HG02623 (cell line): ENCODE data around the gene MT1E.
A peak's percentile ranks its signal among the peaks of the same experiment; 100 is the strongest.
"Not testable (repeated sequence)": the region's sequence is repeated elsewhere in the genome, so short reads cannot be mapped to it uniquely, and the experiment has no call there.

Experiments used
- ATAC-seq: cut with Tn5 transposase; IDR thresholded peaks from one replicate; pipeline ENCODE4 v1.9.1; 2021; ENCODE audit warnings: moderate library complexity; ENCODE audit not compliant: unreplicated experiment

The MT1E gene

DNA sequence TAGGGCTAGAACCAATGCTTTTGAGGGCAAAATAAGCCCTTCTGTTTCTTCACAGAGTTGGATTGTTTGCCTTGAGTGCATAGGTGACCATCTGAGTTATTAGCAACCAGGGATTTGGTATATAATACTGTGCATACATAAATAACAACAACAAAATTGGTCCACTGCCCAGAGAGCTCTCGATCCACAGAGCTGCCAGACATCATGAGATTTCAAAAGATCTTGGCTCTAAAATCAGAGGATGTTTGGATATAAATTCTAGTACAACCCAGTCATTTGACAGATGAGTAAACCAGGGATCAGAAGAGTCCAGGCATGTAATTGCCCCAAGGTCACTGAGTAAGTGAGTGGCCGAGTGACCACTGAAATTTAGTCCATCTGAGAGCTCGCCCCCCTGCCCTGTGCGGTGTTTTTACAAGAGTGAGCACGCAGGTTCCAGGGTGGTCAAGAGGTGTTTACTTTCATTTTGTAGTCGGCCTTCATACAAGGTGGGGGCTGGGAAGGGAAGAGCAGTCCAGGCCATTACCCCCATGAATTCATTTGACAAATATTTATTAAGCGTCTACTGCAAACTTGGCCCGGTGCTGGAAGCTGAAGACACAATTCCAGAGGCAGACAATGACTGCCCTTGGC lies 19.0 kb upstream of the MT1E start:
- ATAC-seq, result no peak

DNA sequence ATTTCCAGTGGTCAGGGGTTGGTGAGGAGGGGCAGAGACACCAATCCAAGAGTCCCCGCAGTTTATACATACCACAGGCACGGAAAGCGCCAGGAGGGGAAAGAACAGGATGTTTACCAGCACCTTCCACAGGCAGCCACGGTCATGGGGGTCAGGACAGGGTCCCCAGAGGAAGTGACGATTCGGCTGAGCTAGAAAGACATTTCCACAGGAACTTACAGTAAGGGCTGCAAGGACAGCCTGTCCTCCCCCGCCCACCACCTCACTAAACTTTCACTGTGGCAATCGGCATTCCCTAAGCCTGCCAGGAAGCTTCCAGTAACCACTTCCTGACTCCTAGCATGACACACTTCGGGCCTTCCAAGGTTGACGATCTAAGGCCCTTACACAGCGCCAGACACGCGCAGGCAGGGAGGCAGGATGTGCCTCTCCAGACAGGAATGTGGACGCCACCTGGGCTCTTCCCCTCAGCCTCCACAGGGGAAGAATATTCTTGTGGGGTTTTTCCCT lies 18.4 kb upstream of the MT1E start:
- no peak for ATAC-seq

DNA sequence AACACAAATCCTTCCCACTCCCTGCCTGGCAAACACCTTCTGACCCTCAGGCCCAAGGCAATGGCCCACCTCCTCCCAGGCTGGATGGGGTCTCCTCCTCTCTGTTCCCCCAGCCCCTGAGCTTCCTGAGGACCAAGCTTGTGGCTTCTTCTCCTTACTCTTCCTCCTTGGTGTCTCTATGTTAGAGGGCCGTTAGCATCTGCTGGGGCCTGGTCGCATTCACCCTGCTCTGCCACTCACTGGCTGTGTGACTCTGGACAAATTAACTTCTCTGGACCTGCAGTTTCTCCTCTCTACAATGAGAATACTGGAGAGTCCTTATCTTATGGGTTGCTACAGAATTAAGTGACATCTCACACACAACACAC lies 17.9 kb upstream of the MT1E start:
- no peak for ATAC-seq

DNA sequence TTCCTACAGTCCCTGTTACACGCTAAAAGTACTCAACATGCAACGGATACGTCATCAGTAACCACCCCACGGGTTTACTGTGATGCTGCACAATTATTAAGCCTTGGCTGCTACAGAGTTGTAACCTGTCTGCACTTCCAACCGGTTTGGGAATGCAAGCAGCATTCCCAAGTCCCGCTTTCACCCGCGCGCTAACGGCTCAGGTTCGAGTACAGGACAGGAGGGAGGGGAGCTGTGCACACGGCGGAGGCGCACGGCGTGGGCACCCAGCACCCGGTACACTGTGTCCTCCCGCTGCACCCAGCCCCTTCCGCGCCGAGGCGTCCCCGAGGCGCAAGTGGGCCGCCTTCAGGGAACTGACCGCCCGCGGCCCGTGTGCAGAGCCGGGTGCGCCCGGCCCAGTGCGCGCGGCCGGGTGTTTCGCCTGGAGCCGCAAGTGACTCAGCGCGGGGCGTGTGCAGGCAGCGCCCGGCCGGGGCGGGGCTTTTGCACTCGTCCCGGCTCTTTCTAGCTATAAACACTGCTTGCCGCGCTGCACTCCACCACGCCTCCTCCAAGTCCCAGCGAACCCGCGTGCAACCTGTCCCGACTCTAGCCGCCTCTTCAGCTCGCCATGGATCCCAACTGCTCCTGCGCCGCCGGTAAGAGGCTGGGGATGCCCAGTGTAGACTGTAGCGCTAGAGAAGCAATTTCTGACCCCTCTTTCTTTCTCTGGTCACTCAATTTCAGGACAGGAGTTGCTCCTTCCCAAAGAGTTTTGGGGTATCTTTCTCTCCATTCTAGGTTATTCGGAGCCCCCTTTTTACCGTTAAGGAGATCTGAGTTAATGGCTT lies 17.3 kb upstream of the MT1E start, which contains the start of gene MT2A:
Gene MT2A (plus strand): TSS at position 542 of the 833 bp plus-strand sequence. CDS start 72 bp downstream, at position 614.
- ATAC-seq, result peak; percentile 83

DNA sequence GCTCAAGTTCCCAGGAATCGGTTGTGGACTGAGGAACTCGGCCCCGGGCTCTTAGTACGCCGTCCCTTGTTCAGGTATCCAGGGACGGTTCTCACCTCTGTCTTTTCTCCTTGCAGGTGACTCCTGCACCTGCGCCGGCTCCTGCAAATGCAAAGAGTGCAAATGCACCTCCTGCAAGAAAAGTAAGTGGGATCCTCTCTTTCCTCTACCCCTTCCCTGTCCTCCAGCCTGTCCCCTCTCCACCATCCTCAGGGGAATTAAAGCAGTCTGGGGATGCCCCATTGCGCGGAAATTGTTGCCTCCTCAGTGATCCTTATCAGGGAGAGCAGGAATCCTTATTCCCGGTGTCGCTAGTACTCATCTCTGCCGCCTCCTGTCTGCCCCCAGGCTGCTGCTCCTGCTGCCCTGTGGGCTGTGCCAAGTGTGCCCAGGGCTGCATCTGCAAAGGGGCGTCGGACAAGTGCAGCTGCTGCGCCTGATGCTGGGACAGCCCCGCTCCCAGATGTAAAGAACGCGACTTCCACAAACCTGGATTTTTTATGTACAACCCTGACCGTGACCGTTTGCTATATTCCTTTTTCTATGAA lies 16.6 kb upstream of the MT1E start:
- ATAC-seq, result no peak

DNA sequence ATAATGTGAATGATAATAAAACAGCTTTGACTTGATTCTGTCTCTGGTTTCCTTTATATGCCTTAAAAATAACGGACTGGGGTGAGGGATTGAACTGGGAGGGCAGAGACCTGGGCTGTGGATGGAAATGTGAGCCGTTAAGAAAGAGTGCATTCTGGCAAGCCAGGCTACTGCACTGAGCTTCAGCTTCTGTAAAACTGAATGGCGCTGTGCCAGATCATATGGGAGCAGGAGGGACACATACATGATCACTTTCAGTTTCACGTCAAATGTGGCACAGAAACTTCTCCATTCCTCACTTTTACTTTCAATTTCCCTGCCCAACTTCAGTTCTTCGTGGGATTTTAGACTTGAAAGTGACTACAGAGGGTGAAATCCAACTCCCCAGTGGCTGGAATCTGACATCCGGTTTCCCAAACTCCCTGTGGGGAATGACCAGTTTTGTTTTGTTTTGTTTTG lies 16.1 kb upstream of the MT1E start:
- peak; percentile 36 for ATAC-seq

DNA sequence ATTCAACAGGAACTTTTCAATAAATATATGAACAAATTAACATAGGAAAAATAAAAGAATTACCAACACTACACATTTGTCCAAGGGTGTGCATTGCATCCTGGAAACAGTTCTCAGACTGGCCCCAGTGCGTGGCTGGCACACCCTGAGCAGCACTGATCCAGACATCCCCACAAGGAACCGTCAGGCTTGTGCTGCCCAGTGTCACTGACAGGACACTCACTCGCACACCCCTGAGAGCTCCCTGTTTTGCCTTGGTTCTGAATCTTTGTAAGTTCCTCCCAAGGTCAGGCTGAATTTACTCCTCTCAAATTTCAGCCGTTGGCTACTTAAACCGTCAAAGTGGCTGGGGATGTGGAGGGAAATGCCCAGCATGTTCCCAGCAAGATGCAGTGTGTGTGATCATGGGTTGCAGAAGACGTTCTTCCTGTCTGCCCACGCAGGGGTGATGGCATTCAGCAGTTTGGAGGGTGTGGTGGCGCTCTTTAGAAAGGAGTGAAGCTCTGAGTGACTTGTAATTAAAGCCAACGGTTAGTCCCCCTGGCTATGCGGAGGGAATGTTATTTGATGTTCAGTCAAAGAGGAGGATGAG lies 15.5 kb upstream of the MT1E start:
- ATAC-seq, result no peak

DNA sequence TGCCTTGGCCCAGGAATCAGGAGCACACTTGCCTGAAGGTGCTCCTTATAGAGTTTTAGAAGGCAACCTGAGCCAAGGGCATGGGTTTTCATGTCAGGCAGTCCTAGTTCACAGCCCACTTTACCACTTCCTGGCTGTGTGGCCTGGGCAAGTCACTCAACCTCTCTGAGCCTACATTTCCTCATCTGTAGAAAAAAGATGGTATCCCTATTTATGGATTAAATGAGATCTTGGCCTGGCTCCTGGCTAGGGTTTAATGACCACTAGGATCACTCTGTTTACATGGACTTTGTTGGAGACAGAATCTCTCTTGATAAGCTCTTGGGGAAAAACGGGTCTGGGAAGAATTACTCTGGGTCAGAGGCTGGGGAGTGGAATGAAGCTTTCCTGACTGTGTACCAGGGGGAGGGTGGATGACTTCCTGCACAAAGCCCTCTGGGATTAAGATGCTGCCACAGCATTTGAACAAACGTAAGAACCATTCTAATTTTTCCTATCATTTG lies 14.9 kb upstream of the MT1E start:
- ATAC-seq, result no peak

DNA sequence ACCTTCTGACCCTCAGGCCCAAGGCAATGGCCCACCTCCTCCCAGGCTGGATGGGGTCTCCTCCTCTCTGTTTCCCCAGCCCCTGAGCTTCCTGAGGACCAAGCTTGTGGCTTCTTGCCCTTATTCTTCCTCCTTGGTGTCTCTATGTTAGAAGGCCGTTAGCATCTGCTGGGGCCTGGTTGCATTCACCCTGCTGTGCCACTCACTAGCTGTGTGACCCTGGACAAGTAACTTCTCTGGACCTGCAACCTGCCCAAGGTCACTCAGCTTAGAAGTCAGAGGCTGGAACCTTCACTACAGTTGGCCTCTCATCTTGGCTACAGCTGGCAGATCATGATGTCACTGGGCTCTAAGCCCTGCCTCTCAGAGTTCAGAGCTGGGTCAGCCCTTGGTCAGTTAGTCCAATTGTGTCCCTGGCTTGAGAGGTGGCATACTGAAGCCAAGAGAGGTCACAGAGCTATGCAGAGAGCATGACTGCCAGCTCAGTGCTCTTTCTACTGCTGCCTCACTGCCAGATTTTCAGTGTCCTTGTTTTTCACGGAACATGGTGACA lies 14.2 kb upstream of the MT1E start:
- no peak for ATAC-seq

DNA sequence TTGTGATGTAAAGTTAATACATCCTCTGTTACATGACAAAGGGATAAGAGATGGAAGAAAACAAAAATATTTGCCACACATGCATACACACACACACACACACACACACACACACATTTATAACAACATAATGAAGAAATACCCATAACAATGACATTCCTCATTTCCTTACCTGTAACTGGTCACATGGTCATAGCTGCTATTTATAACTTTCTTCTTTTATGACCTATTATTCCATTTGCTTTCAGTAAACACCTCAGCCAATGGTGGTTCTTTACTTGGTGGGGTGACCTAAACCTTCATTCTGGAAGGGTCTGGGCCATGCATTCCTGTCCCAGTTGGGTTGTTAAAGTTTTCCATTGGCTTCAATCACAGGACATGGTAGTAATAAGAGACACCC lies 11.9 kb upstream of the MT1E start:
- ATAC-seq, result no peak

DNA sequence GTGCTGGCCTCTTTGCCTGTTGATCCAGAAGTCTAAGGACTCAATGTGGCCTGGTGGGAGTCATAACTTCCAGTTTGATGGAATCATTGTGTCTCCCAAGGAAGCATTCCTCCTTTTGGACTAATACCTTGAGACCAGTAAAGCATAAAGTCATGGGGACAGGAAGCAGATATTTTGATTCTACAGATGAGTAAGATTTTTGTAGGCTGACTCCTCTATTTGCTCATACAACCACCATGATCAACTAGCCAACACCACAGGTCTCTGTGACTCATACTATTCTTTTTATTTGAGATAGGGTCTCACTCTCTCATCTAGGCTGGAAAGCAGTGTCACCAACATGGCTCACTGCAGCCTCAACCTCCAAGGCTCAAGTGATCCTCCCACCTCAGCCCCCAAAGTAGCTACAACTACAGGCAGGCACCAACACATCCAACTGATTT lies 11.0 kb upstream of the MT1E start:
- ATAC-seq, result no peak

DNA sequence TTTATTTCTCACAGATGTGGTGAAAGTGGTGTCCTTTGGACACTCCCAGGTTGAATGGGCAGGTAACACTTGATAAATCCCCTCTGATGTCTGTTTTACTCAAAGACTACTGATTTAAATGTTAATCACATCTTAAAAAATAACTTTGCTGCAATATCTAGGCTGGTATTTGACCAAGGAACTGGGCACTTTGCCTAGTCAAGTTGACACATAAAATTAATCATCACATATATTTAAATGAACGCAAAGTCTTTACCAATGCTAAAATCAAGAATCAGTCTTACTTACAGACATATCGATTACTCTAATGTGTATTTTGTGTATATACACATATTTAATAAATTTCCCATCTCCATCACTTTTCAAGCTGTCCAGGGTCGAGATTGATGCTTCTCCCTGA lies 10.2 kb upstream of the MT1E start:
- ATAC-seq, result no peak

DNA sequence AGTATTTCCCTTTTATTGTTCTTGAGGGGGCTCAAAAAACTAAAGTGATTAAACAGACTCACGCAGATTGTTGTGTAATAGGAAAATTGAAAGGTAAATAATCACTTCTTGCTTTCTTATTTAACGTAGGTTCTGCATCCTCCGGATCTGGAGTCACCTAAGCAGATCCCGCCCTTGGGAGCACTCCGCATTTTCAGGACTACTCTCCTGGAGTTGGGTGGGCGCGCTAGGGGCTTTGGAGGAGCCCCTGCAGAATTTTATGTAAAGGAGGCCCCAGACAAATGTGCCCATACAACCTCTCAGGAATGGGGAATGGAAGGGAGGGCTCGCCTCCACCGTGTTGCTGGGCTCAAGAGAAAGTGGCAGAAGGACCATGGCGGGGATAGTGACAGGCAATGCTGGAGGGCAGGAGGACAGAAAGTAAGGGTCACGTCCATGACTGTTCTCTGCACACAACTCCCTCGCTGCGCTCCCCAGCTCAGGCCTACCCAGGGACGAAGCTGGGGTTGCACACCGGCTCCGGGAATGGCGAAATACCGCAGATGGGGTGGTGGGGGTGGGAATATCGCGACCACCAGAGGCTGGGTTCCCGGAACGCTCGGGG lies 8.9 kb upstream of the MT1E start:
- ATAC-seq, result no peak

DNA sequence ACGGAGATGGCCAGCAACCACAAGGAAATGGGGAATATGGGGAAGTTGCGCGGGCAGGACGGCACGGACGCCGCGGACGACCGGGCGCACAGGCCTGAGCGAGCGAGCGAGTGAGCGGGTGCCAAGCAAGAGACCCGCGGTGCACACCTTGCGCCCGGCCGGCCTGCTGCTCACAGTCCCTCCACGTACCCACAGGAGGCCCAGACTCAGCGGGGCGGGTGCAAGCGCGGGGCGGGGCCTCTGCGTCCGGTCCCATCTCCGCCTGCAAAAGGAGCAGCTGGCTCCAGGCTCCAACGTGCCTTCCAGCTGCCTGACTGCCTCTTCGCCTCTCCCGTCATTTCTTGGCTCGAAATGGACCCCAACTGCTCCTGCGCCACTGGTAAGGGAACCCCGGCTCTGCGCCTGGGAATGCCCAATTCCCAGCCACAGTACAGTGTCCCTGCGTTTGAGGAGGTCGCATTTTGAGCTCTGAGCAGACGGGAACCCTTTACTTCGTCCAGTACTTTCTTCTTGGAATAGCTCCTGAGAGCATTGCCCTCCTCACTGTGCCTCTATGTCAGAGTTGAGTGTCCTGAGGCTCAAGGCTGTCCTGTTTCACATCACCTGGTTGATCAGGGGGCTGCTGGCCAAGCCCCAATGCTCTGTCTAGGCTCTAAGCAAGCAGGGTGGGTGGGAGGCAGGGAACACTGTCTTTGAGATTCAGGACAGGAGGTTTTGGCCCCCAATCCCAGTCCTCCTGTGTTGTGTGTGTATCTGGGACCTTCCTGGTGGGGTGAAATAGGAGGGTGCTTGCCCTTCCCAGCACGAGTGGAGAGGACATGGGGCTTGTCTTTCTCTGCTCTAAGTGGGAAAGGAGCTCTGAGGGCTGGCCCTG lies 8.1 kb upstream of the MT1E start:
- ATAC-seq, result no peak

DNA sequence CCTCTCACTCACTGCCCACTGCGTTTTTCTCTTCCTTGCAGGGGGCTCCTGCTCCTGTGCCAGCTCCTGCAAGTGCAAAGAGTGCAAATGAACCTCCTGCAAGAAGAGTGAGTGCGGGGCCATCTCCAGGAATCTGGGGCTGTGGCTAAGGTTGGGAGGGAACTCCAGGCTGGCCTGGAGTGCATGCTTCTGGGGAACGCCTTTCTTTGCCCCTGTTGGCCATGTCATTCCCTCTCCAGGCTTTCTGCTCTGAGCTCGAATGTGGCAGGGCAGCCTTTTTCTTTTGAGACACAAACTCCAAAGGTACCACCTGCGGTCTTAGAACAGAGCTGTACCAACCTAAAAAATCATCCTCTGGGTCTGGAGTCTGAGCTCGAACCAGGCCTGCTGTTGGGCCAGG lies 7.4 kb upstream of the MT1E start:
- ATAC-seq, result no peak

DNA sequence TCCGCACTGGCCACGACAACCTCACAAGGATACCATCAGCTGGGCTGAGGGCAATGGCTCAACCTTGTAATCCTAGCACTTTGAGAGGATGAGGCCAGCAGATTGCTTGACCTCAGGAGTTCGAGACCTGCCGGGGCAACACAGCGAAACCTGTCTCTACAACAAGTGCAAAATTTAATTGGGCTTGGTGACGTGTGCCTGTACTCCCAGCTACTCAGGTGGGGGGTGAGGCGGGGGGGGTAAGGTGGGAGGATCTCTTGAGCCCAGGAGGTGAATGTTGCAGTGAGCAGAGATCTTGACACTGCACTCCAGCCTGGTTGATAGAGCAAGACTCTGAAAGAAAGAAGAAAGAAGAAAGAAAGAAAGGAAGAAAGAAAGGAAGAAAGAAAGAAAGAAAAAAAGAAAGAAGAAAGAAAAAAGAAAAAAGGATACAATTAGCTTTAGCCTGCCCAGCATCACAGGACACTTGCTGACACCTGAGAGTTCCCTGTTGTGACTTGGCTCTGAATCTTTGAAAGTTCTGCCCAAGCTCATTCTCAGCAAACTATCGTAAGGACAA lies 5.2 kb upstream of the MT1E start:
- ATAC-seq, result no peak

DNA sequence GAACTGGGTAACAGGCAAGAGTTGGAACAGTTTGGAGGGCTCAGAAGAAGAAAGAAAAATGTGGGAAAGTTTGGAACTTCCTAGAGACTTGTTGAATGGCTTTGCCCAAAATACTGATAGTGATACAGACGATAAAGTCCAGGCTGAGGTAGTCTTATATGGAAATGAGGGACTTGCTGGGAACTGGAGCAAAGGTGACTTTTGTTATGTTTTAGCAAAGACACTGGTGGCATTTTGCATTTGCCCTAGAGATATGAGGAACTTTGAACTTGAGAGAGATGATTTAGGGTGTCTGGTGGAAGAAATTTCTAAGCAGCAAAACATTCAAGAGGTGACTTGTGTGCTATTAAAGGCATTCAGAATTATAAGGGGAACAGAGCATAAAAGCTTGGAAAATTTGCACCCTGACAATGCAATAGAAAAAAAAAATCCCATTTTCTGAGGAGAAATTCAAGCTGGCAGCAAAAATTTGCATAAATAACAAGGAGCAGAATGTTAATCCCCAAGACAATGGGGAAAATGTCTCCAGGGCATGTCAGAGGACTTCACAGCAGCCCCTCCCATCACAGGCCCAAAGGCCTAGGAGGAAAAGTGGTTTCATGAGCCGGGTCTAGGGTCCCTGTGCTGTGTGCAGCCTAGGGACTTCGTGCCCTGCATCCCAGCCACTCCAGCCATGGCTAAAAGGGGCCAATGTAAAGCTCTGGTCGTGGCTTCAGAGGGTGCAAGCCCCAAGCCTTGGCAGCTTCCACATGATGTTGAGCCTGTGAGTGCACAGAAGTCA lies 3.7 kb upstream of the MT1E start:
- ATAC-seq, result not testable (repeated sequence)

DNA sequence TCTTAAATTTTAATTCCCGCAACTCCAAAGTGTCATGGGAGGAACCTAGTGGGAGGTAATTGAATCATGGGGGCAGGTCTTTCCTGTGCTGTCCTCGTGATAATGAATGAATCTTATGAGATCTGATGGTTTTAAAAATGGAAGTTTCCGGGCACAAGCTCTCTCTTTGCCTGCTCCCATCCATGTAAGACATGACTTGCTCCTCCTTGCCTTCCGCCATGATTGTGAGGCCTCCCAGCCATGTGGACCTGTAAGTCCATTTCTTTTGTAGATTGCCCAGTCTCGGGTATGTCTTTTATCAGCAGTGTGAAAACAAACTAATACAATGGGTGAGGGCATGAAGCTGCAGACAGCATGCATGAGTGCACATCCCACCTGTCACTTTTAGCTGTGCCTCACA lies 2.4 kb upstream of the MT1E start:
- ATAC-seq, result not testable (repeated sequence)
